A673 (cell line): ENCODE measurements around the gene ANO4. TPM values are rescaled to one million over a fixed set of nuclear protein-coding genes. Genes with fewer than 3 reads are reported as not detected.
"Not testable (repeated sequence)": the region's sequence is repeated elsewhere in the genome, so short reads cannot be mapped to it uniquely, and the experiment has no call there.

Experiments used
- BruUV-seq: library from RNA; stranded (reverse); fragments of 400-500 nt; replicated peaks from 2 replicates; lab custom pipeline; 2021; lab: Mats Ljungman, UMichigan
- CTCF ChIA-PET: fragments of 300-600 bp; sonication (Branson Sonifier 250); formaldehyde crosslinking; loops from one replicate; lab custom pipeline; 2022; ENCODE audit warnings: antibody characterized with exemption; lab: Charles Lee
- POLR2A ChIA-PET: fragments of 300-600 bp; sonication (Branson Sonifier 250); formaldehyde crosslinking; loops from one replicate; lab custom pipeline; 2022; ENCODE audit warnings: antibody characterized with exemption; ENCODE audit not compliant: low non-redundant PET; lab: Charles Lee
- DNase-seq: peaks from one replicate; pipeline ENCODE4 v3.0.0-alpha.2; 2015; ENCODE audit warnings: low spot score
- H3K27ac ChIP-seq: fragments of 200-600 bp; sonication (generic); 2 replicates; pipeline ENCODE4 v1.5.1; 2016; ENCODE audit warnings: mixed run types, low read depth, mild to moderate bottlenecking, mixed read lengths, antibody characterized with exemption, low read length; ENCODE audit not compliant: poor library complexity, severe bottlenecking
- H3K27me3 ChIP-seq: fragments of 200-600 bp; sonication (generic); replicated peaks from 2 replicates; pipeline ENCODE4 v1.6.1; 2017; ENCODE audit warnings: mixed run types, low read depth, mild to moderate bottlenecking, mixed read lengths, antibody characterized with exemption, low read length; ENCODE audit not compliant: insufficient read depth, poor library complexity
- H3K36me3 ChIP-seq: fragments of 200-600 bp; sonication (generic); 2 replicates; pipeline ENCODE4 v1.6.1; 2016; ENCODE audit warnings: mixed run types, mild to moderate bottlenecking, mixed read lengths, antibody characterized with exemption, low read length; ENCODE audit not compliant: insufficient read depth, poor library complexity, severe bottlenecking
- H3K4me1 ChIP-seq: fragments of 200-600 bp; sonication (generic); 2 replicates; pipeline ENCODE4 v1.6.1; 2017; ENCODE audit warnings: mixed run types, mild to moderate bottlenecking, mixed read lengths, antibody characterized with exemption, low read length; ENCODE audit not compliant: insufficient read depth, poor library complexity, severe bottlenecking
- H3K4me3 ChIP-seq: fragments of 200-600 bp; sonication (generic); 2 replicates; pipeline ENCODE4 v1.5.1; 2016; ENCODE audit warnings: low read depth, mixed run types, mild to moderate bottlenecking, mixed read lengths, low read length; ENCODE audit not compliant: poor library complexity, severe bottlenecking
- H3K9me3 ChIP-seq: fragments of 200-600 bp; sonication (generic); 2 replicates; pipeline ENCODE4 v1.6.1; 2016; ENCODE audit warnings: mixed run types, low read depth, mild to moderate bottlenecking, mixed read lengths, antibody characterized with exemption, low read length; ENCODE audit not compliant: poor library complexity, severe bottlenecking
- EZH2 ChIP-seq: fragments of 200-600 bp; sonication (generic); IDR thresholded peaks from 2 replicates; pipeline ENCODE4 v1.6.1; 2017; ENCODE audit warnings: borderline replicate concordance, low read depth, mild to moderate bottlenecking, mixed read lengths, antibody characterized with exemption, low read length; ENCODE audit not compliant: poor library complexity, severe bottlenecking
- intact Hi-C: fragments of 100-400 bp; cut with micrococcal nuclease; formaldehyde crosslinking; loops from one replicate; pipeline ENCODE4 v1.10.0; 2022; ENCODE audit not compliant: unreplicated experiment
- total RNA-seq: library from RNA; stranded (reverse); gene quantifications from 2 replicates; pipeline ENCODE4 v1.2.3, GENCODE V29; 2021
- TF ChIP-seq, protein P1 (sequence below): fragments of 300-800, 200-600 bp; sonication (generic); conservative IDR thresholded peaks from 2 replicates; pipeline ENCODE4 v1.5.1; 2017; ENCODE audit warnings: low read depth, mild to moderate bottlenecking, antibody characterized with exemption, low read length, moderate library complexity, mixed read lengths

ANO4 gene
- total RNA-seq, 1 experiment from 2014 or later = 9.3 TPM

DNA sequence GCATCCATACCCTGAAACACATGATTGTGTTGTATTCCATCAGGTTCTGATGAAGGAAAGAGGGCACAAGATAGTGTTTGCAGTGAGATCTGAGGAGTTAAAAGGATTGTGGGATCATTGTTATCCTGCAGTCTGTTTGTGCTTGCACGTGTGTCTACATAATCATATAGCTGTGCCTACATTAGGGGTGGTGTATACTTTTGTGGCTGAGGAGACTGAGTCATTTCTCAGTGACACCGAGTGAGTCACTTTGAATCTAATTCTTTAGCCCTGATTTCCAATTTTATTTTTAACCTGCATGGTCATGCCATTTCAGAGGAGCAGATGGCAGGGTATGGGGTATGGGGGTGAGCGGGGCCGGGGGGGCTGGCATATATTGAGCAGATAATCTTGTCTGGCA lies 133.2 kb downstream of the ANO4 start:
- Histone ChIP-seq H3K36me3 (no peaks in the 10 kb centered on the region), H3K4me3 (no peak overlapping the region), H3K4me1 (no peaks in the 10 kb centered on the region), H3K27me3 (no peaks in the 10 kb centered on the region), H3K9me3 (no peaks in the 10 kb centered on the region), H3K27ac (no peak overlapping the region)
- TF ChIP-seq, protein P1, sequence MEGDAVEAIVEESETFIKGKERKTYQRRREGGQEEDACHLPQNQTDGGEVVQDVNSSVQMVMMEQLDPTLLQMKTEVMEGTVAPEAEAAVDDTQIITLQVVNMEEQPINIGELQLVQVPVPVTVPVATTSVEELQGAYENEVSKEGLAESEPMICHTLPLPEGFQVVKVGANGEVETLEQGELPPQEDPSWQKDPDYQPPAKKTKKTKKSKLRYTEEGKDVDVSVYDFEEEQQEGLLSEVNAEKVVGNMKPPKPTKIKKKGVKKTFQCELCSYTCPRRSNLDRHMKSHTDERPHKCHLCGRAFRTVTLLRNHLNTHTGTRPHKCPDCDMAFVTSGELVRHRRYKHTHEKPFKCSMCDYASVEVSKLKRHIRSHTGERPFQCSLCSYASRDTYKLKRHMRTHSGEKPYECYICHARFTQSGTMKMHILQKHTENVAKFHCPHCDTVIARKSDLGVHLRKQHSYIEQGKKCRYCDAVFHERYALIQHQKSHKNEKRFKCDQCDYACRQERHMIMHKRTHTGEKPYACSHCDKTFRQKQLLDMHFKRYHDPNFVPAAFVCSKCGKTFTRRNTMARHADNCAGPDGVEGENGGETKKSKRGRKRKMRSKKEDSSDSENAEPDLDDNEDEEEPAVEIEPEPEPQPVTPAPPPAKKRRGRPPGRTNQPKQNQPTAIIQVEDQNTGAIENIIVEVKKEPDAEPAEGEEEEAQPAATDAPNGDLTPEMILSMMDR = no peak
- no peak for TF ChIP-seq EZH2
- BruUV-seq = no TSS peak
- ChIA-PET CTCF (no interaction called here), POLR2A (no interaction called here)
- no peak for DNase-seq
- intact Hi-C loops = no loop called here

DNA sequence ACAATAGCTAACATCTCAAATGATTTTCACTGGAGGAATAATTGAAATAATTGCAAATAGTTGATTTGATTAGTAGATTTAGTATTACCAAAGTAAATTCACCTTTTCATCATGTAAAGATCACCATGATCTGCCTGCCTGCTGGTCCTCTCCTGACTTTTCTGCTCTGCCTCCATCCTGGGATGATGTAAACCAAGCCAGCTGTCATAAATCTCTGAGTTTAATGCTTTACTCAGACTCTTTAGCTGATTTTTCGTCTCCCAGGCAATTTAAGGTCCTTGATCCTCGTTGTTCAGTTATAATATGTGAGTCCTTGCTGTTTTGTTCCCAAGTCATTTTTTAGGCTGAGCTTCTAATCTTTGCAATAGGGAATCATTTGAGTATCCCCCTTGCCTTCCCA lies 138.0 kb downstream of the ANO4 start:
- intact Hi-C loops = no loop called here
- Histone ChIP-seq H3K4me3 (no peak overlapping the region), H3K36me3 (no peaks in the 10 kb centered on the region), H3K27me3 (no peaks in the 10 kb centered on the region), H3K27ac (no peak overlapping the region), H3K4me1 (no peaks in the 10 kb centered on the region), H3K9me3 (no peaks in the 10 kb centered on the region)
- ChIA-PET POLR2A (no interaction called here), CTCF (no interaction called here)
- DNase-seq = no peak
- TF ChIP-seq, protein P1 = no peak
- TF ChIP-seq EZH2 = no peak
- BruUV-seq = no TSS peak

DNA sequence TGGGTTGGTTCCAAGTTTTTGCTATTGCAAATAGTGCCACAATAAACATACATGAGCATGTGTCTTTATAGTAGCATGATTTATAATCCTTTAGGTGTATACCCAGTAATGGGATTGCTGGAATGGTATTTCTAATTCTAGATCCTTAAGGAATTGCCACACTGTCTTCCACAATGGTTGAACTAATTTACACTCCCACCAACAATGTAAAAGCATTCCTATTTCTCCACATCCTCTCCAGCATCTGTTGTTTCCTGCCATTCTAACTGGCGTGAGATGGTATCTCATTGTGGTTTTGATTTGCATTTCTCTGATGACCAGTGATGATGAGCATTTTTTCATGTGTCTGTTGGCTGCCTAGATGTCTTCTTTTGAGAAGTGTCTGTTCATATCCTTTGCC lies 139.0 kb downstream of the ANO4 start:
- POLR2A ChIA-PET = not testable (repeated sequence)

DNA sequence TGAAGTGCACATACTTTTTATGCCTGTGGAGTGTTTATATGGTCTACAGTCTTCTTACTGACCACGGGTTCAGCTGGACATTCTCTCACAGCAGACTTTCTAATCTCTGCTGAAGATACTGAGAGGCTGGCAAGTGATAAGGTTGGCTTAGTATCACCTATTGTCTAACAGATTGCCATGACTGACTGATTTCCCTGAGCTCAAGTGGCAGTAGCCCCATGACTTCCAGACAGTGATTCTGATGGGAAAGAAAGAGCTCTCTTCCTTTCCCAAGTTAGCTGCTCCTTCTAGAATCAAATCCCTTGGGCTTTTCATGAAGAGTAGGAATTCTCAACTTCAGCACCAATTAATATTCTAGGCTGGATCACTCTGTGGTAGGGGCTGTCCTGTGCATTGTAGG lies 141.4 kb downstream of the ANO4 start:
- no peak overlapping the region for H3K27ac ChIP-seq
- ChIA-PET CTCF (interaction anchor here (0.7 kb wide), 1 partner anchor 114 kb away, joined by 3 read pairs; no protein-coding TSS in a partner anchor), POLR2A (no interaction called here)
- no TSS peak for BruUV-seq
- H3K36me3 ChIP-seq = no peaks in the 10 kb centered on the region
- no peak for DNase-seq
- no peaks in the 10 kb centered on the region for H3K27me3 ChIP-seq
- H3K9me3 ChIP-seq = no peaks in the 10 kb centered on the region
- intact Hi-C loops = no loop called here
- no peaks in the 10 kb centered on the region for H3K4me1 ChIP-seq
- H3K4me3 ChIP-seq = no peak overlapping the region
- no peak for TF ChIP-seq EZH2
- TF ChIP-seq, protein P1 = no peak

More for the DNA sequence above, 139.0 kb downstream of the ANO4 start:
- DNase-seq, H3K27ac ChIP-seq, CTCF ChIA-PET, H3K4me1 ChIP-seq, H3K36me3 ChIP-seq, H3K9me3 ChIP-seq, BruUV-seq, intact Hi-C loops, H3K4me3 ChIP-seq, H3K27me3 ChIP-seq: not testable (repeated sequence)
